ENCODE data around the gene FTO.

Gene FTO

GRCh38 chr16:54160939-54161897 lies 457.3 kb downstream of the FTO start:
- DNase-seq (ENCODE audit: low spot score), result no peak

DNA sequence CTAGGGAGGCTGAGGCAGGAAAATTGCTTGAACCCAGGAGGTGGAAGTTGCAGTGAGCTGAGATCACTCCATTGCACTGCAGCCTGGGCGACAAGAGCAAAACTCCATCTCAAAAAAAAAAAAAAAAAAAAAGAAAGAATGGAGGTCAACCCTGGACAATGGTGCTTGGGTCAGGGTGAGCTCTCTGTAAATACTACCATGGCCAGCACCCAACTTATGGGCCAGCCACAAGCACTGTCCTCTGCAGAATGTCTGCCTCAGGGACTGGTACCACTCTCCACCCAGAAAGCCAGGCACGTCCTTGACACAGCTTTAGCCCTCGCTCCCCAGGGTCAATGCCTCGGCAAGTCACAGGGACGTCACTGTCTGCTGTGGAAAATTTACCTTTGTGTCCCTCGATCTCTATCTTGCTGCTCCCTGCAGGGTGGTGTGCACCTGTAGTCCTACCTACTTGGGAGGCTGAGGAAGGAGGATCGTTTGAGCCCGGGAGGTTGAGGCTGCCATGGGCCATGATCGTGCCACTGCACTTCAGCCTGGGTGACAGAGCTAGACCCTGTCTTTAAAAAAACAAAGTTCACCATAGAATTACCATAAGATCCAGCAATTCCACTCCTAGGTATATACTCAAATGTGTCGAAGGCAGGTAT lies 459.4 kb downstream of the FTO start:
- no peak for DNase-seq (ENCODE audit: low spot score)

- DNase-seq (ENCODE audit: low spot score), result no peak
These were observed 460.8 kb downstream of the FTO start for GRCh38 chr16:54164789-54165173.

GRCh38 chr16:54165174-54165911 lies 461.4 kb downstream of the FTO start:
- no peak for DNase-seq (ENCODE audit: low spot score)

- no peak for DNase-seq (ENCODE audit: low spot score)
These were observed 462.2 kb downstream of the FTO start for GRCh38 chr16:54165912-54166865.

- DNase-seq (ENCODE audit: low spot score), result no peak
These were observed 465.2 kb downstream of the FTO start for GRCh38 chr16:54169112-54169511.

GRCh38 chr16:54171626-54172537 lies 467.9 kb downstream of the FTO start:
- DNase-seq (ENCODE audit: low spot score), result no peak

DNA sequence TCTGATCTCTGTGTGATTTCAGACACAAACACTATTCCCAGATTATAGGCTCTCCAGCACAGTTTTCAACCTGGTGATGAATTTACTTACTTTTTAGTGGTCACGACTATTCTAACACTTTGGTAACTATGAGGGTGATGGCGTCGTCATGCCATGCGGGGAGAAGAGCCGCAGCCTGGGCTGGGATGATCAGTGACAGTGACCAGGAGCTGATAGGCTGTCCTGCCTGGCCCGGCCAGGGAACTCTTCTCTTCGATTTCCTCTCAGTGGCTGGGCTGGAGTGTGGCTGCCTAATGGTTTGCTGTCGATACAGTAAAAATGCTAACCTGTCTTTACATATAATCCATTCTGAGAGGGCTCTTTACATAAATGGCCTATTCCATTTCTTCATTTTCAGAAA lies 469.5 kb downstream of the FTO start:
- no peak for DNase-seq (ENCODE audit: low spot score)

GRCh38 chr16:54174201-54174600 lies 470.2 kb downstream of the FTO start:
- no peak for DNase-seq (ENCODE audit: low spot score)

DNA sequence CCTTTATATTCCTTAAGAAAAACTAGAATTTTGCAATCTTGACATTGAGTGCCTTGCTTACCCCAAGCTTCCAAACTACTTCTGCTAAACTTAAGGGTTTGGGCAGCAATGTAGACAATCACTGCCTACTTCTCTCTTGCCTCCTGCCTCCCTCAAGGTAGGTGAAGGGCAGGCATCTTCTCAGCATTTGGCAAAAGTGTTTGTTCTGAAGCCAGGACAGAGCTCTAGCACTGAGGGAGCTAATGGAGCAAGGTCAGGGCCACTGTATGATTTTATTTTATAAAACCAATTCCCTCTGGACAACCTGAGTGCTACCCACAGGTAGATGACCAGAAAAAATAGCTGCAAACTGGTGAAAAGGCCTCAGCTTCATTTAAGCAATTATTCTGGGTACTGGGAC lies 470.8 kb downstream of the FTO start:
- no peak for DNase-seq (ENCODE audit: low spot score)

GRCh38 chr16:54175169-54175551 lies 471.2 kb downstream of the FTO start:
- no peak for DNase-seq (ENCODE audit: low spot score)

DNA sequence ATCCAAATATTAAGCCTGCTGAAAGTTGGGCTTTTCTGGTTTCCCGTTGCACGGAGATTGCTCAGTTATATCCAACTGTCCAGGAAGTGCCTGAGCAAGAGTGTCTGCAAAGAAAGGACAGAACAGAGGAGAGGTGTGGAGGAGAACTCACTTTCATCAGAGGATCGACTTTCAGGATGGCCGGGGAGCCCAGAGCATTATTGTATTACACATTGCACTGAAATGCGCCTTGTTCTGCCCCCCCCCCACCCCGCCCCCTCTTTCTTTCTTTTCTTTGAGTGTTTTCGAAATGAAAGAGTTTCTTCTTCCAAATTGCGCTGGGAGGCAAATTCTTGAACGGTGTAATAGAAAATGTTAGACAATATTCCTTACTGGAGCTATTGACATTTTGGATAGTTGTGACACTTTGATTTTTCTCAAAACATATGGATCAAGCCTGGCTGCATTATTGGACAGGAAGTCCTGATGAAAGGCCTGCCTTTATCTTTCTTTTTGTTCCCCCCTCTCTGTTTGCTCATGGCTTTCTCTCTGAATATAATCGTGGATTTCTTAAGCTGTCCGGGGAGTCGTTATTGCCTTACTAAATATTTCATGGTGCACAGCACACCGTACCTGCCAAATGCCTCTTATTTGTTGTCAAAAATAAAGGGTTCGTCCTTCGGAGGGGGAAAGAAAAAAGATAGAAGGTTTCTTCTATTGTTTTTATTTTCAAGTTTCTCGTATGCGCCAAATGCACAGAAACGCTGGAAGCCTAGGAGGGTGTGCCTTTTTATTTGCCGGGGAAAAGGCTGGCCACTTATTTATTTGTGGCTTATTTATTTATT lies 471.8 kb downstream of the FTO start:
- DNase-seq (ENCODE audit: low spot score), result no peak

DNA sequence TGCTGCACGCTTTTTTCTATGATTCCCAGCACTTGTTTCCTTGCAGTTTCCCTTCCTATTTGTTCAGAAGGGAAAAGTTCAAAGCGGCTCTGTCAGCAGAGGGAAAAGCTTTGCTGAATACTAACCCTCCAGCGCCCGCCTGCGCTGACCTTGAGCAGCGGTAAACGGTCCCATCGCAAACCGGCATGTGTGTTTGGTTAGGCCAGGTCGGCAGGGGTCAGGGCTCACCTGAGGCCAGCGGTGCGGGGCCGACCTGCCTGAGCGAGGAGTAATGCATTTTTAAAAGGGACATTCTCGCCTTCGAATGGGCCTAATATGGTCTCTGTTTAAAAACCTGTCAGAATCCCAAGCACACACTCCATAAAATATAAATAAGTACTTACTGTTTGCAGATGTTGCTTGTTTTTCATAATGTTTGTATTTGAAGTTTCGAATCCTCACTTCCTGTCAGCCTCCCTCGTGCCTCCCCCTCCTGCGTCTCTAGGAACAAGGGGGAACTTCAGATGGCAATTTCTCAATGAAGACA lies 472.5 kb downstream of the FTO start:
- DNase-seq (ENCODE audit: low spot score), result no peak

DNA sequence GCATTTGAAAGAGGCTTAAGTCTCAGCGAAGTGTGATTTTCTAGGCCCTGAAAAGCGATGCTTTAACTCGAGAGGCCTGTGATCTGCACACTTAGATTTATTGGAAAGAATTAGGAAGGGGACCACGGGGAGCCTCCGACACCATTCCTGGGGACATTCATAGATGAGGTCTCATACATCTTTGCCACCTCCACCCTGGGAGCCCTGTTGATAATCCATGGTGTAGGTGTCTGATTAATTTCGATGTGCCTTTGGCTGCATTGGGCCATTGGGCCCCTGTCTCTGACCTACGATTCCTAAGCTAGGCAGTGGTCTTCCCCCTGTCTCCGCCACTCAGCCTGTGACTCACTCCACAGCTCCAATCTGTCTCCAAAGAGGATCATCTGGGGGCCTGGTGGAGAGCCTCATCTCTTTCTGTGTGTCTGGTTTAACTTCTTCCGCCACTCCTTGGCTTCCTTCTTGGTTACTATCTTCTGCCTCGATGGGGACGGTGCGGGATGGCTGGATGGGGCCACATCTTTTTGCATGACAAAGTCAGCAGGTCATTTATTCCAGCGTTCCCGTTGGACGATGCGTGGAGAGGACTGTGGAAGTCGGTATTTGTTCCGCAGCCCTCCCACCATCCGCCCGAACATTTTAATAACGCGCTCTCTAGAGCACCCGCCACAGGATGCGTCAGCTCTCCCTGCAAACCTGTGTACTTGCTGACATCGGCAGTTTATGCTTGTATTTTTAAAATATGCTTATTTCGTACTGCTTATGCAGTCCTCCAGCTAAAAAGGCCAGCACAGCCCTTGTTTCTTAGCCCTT lies 473.3 kb downstream of the FTO start:
- no peak for DNase-seq (ENCODE audit: low spot score)

DNA sequence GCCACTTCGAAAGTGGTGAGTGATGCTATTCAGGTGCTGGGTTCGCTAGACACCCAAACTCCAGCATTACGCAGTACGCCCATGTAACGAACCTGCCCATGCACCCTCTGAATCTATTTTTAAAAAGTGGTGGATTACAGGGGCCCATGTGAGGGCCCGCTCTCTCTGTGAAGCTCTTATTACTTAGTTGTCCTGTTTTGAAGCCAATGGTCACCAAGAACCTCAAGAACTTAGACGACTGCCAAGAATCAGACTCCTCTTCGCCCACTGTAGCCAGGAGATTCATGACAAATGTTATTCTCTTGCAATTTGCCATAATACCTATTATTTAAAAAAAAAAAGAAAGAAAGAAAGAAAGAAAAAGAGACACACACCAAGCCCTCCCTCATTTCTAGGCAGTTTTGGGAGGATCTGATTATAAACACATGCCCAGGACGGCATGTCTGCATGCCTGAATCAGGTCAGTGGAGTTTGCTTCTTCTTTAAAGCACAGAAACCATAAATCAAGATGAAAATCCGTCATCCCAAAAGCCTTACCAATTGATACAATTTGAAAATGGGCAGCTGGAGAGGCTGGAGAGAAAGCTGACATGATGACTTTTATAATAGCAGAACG lies 474.0 kb downstream of the FTO start:
- DNase-seq (ENCODE audit: low spot score), result no peak

- no peak for DNase-seq (ENCODE audit: low spot score)
These were observed 474.6 kb downstream of the FTO start for GRCh38 chr16:54178478-54178976.

DNA sequence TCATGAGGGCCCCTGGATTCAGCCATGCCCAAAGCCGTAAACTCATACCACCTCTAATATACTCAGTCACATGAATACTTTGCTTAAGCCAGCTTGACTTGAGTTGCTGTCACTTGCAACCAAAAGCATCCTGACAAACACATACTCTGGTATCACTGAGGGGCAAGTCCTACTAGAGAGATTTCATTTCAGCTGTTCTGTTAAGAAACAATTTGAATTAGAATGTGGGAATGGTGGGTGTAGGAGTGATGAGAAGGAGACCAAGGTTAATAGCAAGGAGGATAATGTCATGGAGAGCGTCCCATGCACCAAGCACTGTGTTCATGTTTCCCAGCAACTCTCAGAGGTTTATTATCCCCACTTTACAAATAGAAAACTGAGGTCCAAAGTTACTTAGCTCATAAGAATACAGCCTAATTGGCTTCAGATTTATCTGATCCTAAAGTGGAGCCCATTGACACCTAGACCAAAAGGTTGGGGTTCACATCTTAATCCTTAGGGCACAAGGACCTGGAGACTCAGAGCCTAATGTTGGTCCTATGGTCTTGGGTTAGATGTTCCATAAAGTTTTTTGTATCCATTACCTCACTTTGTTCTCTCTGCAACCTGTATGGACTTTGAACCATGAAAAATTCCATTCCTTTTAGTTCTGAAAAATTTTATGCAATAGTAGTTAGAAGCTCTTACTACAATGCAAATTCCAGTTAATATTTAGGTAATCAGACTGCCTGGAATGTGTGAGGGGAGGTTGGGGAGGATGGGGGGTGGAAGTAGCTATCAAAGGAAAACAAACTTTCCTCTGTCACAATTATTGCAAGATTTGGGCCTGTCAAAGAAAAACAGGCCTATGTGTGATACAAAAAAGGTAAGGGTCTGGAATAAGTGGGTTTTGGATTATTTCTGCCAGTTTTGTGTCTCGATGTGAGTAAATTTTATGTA lies 476.7 kb downstream of the FTO start:
- no peak for DNase-seq (ENCODE audit: low spot score)

Data from pons (tissue), 1 donor.